Breast epithelium (tissue), 3 donors: ENCODE results near the gene FLOT1.

Experiments used
- POLR2A ChIP-seq: fragments of 450-650 bp; IDR thresholded peaks from one replicate; pipeline ENCODE4 v1.6.1; 2016; ENCODE audit warnings: antibody characterized with exemption, mild to moderate bottlenecking, moderate library complexity
- POLR2AphosphoS5 ChIP-seq, 3 donors: sonication (generic); formaldehyde crosslinking; IDR thresholded peaks; one replicate each; pipeline ENCODE4 v1.6.1; 2017; ENCODE audit warnings: antibody characterized with exemption in 3 of 3
- TF ChIP-seq, protein P1 (sequence below), 3 donors: fragments of 450-650 bp; IDR thresholded peaks; one replicate each; pipeline ENCODE4 v1.5.1; 2016 to 2017; ENCODE audit warnings: antibody characterized with exemption in 3 of 3, mild to moderate bottlenecking in 3 of 3, moderate library complexity in 3 of 3

DNA sequence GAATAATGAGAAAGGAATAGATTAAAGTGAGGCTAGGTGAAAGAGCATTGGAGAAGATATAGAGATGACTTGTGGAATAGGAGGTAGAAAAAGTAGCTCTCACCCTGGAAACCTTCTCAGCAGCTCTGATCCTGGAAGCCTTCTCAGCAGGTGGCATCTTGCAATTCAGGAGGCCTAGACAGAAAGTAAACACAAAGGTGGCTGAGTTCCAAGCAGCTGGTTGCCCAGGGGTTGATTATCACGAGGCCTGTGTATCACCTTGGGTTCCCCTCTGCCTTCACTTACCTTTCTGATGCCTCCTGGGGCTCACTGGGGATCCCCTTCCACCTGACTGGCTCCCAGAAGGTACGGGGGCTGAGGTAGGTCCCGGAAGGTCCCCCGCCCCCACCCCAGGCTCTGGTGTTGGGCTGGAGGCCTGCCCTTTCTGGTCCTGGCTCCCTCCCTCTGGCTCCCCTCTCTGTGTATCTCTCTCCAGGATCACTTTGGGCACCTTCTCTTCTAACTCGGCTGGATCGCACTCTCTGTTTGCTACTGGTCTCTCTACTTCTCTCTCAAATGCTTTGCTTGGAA, 35.1 kb downstream of the FLOT1 start:
- TF ChIP-seq, protein P1, sequence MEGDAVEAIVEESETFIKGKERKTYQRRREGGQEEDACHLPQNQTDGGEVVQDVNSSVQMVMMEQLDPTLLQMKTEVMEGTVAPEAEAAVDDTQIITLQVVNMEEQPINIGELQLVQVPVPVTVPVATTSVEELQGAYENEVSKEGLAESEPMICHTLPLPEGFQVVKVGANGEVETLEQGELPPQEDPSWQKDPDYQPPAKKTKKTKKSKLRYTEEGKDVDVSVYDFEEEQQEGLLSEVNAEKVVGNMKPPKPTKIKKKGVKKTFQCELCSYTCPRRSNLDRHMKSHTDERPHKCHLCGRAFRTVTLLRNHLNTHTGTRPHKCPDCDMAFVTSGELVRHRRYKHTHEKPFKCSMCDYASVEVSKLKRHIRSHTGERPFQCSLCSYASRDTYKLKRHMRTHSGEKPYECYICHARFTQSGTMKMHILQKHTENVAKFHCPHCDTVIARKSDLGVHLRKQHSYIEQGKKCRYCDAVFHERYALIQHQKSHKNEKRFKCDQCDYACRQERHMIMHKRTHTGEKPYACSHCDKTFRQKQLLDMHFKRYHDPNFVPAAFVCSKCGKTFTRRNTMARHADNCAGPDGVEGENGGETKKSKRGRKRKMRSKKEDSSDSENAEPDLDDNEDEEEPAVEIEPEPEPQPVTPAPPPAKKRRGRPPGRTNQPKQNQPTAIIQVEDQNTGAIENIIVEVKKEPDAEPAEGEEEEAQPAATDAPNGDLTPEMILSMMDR (IDR thresholded peaks at IDR 0.05): no peak
- no peak for TF ChIP-seq POLR2A
- TF ChIP-seq POLR2AphosphoS5 (IDR thresholded peaks at IDR 0.05): no peak
